Activated CD4-positive, alpha-beta T cell treated with anti-CD3 and anti-CD28 coated beads for 36 hours (primary cell): ENCODE results near the gene GHDC. TPM values are rescaled to one million over a fixed set of nuclear protein-coding genes. Genes with fewer than 3 reads are reported as not detected.

Source experiments
- ATAC-seq: fragments of 200-7000 bp; cut with Tn5 transposase; one replicate; pipeline ENCODE4 v1.10.0; 2021; ENCODE audit warnings: mild to moderate bottlenecking, moderate library complexity
- CTCF ChIA-PET: fragments of 350-600 bp; sonication (Branson Sonifier 250); formaldehyde crosslinking; loops from one replicate; lab custom pipeline; 2021; ENCODE audit warnings: antibody characterized with exemption; lab: Charles Lee
- POLR2A ChIA-PET: fragments of 350-600 bp; sonication (Branson Sonifier 250); formaldehyde crosslinking; loops from one replicate; lab custom pipeline; 2021; ENCODE audit warnings: antibody characterized with exemption, inconsistent platforms; lab: Charles Lee
- DNase-seq: peaks from one replicate; pipeline ENCODE4 v3.0.0-alpha.2; 2020
- H3K27ac Mint-ChIP-seq: one replicate; pipeline ENCODE4 v1.8.0; 2021; ENCODE audit warnings: mixed read lengths
- H3K27me3 Mint-ChIP-seq: one replicate; pipeline ENCODE4 v1.8.0; 2021; ENCODE audit warnings: mixed read lengths
- H3K36me3 Mint-ChIP-seq: one replicate; pipeline ENCODE4 v1.8.0; 2021; ENCODE audit warnings: low read depth, mixed read lengths
- H3K4me1 Mint-ChIP-seq: one replicate; pipeline ENCODE4 v1.8.0; 2021; ENCODE audit warnings: mixed read lengths
- H3K4me3 Mint-ChIP-seq: one replicate; pipeline ENCODE4 v1.8.0; 2021; ENCODE audit warnings: mild to moderate bottlenecking, moderate library complexity, mixed read lengths
- H3K9me3 Mint-ChIP-seq: one replicate; pipeline ENCODE4 v1.8.0; 2021; ENCODE audit warnings: low read depth, mixed read lengths
- intact Hi-C, 2 experiments: fragments of 100-400 bp; cut with DNase I in 1 of 2; cut with micrococcal nuclease in 1 of 2; formaldehyde crosslinking; loops; one replicate each; pipeline versions ENCODE4 v1.14.2 to v1.15.1; 2022 to 2024; cut with DNase I, micrococcal nuclease
- total RNA-seq, 2 experiments: library from RNA; stranded (reverse); gene quantifications; one replicate each; pipeline ENCODE4 v1.2.3, GENCODE V29; 2021

The GHDC gene
- total RNA-seq, 2 experiments from 2014 or later, result 11.3 to 15.5 TPM

GRCh38 chr17:42171831-42172230, 22.5 kb downstream of the GHDC start:
- Mint-ChIP-seq H3K27me3 (no peaks in the 10 kb centered on the region), H3K9me3 (no peaks in the 10 kb centered on the region), H3K36me3 (no peaks in the 10 kb centered on the region), H3K4me1 (no peaks in the 10 kb centered on the region), H3K4me3 (no peak overlapping the region), H3K27ac (no peak overlapping the region)
- CTCF ChIA-PET, result no interaction called here
- intact Hi-C loops, result no loop called here
- ATAC-seq (no peak), DNase-seq (no peak)
- POLR2A ChIA-PET, result interaction anchor here (0.6 kb wide), 1 partner anchor 312 kb away, joined by 5 read pairs; no protein-coding TSS in a partner anchor

DNA sequence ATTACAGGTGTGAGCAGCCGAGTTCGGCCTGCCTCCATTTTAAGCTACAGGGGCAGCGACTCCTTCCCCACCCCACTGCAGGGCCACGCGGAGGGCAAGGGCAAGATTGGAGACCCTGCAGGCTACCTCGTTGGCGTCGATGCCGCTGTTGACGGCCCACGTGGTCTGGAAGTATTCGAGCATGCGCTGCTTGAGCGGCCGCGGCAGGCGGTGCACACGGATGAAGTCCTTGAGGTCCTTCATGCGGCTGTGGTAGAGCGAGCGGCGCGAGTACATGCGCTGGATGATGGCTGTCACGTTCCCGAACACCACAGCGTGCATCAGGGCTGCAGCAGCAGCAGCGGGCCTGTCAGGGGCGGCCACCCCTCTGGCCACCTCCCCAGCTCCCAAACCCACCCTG, 24.9 kb downstream of the GHDC start:
- intact Hi-C loops, result no loop called here
- no peaks in the 10 kb centered on the region for H3K27me3 Mint-ChIP-seq
- H3K9me3 Mint-ChIP-seq, result no peaks in the 10 kb centered on the region
- H3K4me3 Mint-ChIP-seq, result no peak overlapping the region
- H3K4me1 Mint-ChIP-seq, result no peaks in the 10 kb centered on the region
- ATAC-seq, result no peak
- ChIA-PET POLR2A (no interaction called here), CTCF (interaction anchor here (0.7 kb wide), 1 partner anchor 14 kb away, joined by 4 read pairs; no protein-coding TSS in a partner anchor)
- H3K36me3 Mint-ChIP-seq, result no peaks in the 10 kb centered on the region
- no peak for DNase-seq
- H3K27ac Mint-ChIP-seq, result no peak overlapping the region

DNA sequence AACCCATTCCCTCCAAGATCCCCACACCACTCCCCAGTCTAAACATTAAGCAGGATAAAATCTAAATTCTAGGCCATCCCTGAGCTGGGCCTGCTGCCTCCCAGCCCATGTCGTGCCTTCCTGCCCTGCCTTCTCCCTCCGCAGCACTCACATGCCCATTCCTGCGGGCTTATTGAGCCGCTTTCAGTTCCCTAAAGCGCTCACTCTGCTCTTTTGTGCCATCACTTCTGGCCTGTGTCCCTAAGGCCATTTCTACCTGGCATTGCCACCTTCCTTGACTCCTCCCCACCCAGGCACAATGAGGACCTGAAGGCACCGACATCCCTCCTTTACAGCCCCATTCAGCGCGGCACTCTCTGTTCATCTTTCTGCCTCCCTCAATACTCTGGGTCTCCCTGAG, 26.5 kb downstream of the GHDC start:
- ATAC-seq, result no peak
- no peaks in the 10 kb centered on the region for H3K4me1 Mint-ChIP-seq
- ChIA-PET POLR2A (no interaction called here), CTCF (interaction anchor here (0.6 kb wide), 1 partner anchor 13 kb away, joined by 3 read pairs; the partner anchor contains the start of gene KCNH4)
- no peaks in the 10 kb centered on the region for H3K36me3 Mint-ChIP-seq
- H3K27ac Mint-ChIP-seq, result no peak overlapping the region
- no peaks in the 10 kb centered on the region for H3K27me3 Mint-ChIP-seq
- intact Hi-C loops, result no loop called here
- no peak for DNase-seq
- no peaks in the 10 kb centered on the region for H3K9me3 Mint-ChIP-seq
- no peak overlapping the region for H3K4me3 Mint-ChIP-seq

GRCh38 chr17:42166196-42166763, 28.0 kb downstream of the GHDC start:
- Mint-ChIP-seq H3K4me3 (no peak overlapping the region), H3K36me3 (no peaks in the 10 kb centered on the region), H3K9me3 (no peaks in the 10 kb centered on the region), H3K4me1 (no peaks in the 10 kb centered on the region), H3K27ac (no peak overlapping the region), H3K27me3 (no peaks in the 10 kb centered on the region)
- ATAC-seq (no peak), DNase-seq (no peak)
- ChIA-PET POLR2A (no interaction called here), CTCF (interaction anchor here (0.5 to 1.2 kb wide), 3 partner anchors 31 to 176 kb away, joined by 3 to 4 read pairs (median 3); no protein-coding TSS in a partner anchor)
- intact Hi-C loops, result no loop called here

- ChIA-PET POLR2A (no interaction called here), CTCF (interaction anchor here (0.5 to 1.2 kb wide), 4 partner anchors 31 to 207 kb away, joined by 3 to 4 read pairs (median 3); no protein-coding TSS in a partner anchor)
- Mint-ChIP-seq H3K27ac (no peak overlapping the region), H3K36me3 (no peaks in the 10 kb centered on the region), H3K9me3 (no peaks in the 10 kb centered on the region), H3K4me1 (no peaks in the 10 kb centered on the region), H3K27me3 (no peaks in the 10 kb centered on the region), H3K4me3 (no peak overlapping the region)
- intact Hi-C loops, result no loop called here
- no peak for DNase-seq
- ATAC-seq, result no peak
These were observed 28.5 kb downstream of the GHDC start for GRCh38 chr17:42165751-42166150.

DNA sequence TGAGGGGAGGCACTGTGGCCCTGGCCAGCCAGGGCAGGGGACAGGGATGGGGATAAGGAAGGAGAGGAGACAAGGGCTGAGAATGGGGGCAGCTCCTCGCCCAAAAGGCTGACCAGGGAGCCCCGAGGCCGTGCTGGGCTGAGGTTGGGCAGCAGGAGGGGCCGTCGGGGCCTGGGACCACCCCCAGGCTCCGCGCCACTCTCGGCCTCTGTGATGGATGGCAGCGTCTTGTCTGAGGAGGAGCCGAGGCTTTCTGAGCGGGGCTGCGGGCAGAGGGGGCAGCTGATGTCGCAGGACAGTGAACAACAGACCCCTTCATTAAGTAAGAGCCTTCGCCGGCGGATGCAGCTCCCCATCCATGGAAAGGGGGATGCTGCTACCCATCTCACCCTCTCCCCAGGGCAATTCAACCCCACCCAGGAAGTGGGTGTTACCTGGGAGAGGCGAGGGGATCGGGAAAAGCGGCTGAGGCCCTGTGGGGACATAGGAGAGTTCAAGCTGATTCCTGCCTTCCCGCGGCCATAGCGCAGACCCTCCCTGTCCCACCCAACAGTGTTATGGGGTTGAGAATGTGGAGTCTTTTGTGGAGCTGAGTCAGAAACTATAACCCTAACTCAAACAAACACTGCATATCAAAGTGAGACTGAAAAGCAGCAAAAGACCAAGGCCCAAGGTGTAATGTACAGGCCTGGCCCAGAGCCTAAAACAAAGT, 30.4 kb downstream of the GHDC start:
- H3K27ac Mint-ChIP-seq, result no peak overlapping the region
- no peak for ATAC-seq
- H3K4me3 Mint-ChIP-seq, result no peak overlapping the region
- CTCF ChIA-PET, result interaction anchor here (0.6 to 1.4 kb wide), 4 partner anchors 11 to 347 kb away, joined by 3 to 4 read pairs (median 4); no protein-coding TSS in a partner anchor
- no peaks in the 10 kb centered on the region for H3K36me3 Mint-ChIP-seq
- H3K27me3 Mint-ChIP-seq, result no peaks in the 10 kb centered on the region
- no peaks in the 10 kb centered on the region for H3K4me1 Mint-ChIP-seq
- no peaks in the 10 kb centered on the region for H3K9me3 Mint-ChIP-seq
- POLR2A ChIA-PET, result no interaction called here
- intact Hi-C loops, result no loop called here
- no peak for DNase-seq

DNA sequence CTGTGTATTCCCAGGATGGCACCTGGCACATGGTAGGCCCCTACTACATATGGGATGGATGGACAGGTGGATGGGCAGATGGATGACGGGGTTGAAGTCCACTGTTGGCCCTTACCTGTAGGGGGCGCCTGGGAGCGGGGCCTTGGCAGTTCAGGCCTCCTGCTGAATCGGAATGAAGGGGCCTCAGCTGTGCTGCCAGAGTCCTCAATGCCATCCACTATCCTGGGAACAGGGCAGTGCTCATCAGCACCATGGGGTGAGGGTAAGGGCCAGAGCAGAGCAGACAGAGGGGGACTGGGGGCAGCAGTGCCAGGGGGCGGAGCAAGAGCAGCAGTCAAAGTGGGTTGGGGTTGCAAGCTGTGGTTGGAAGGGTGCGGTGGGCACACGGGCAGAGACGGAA, 31.2 kb downstream of the GHDC start:
- intact Hi-C loops, result no loop called here
- peak; percentile 80 for DNase-seq
- Mint-ChIP-seq H3K4me3 (no peak overlapping the region), H3K9me3 (no peaks in the 10 kb centered on the region), H3K27ac (no peak overlapping the region), H3K27me3 (no peaks in the 10 kb centered on the region), H3K36me3 (no peaks in the 10 kb centered on the region), H3K4me1 (no peaks in the 10 kb centered on the region)
- ATAC-seq, result peak; percentile 60
- ChIA-PET POLR2A (no interaction called here), CTCF (interaction anchor here (0.6 to 1.4 kb wide), 4 partner anchors 10 to 348 kb away, joined by 3 to 4 read pairs (median 4); no protein-coding TSS in a partner anchor)

- ChIA-PET CTCF (interaction anchor here (0.6 kb wide), 1 partner anchor 24 kb away, joined by 3 read pairs; no protein-coding TSS in a partner anchor), POLR2A (no interaction called here)
- H3K36me3 Mint-ChIP-seq, result no peaks in the 10 kb centered on the region
- intact Hi-C loops, result no loop called here
- H3K4me3 Mint-ChIP-seq, result no peak overlapping the region
- H3K9me3 Mint-ChIP-seq, result no peaks in the 10 kb centered on the region
- no peak overlapping the region for H3K27ac Mint-ChIP-seq
- peaks cover 5% of the 10 kb centered on the region for H3K4me1 Mint-ChIP-seq
- H3K27me3 Mint-ChIP-seq, result no peaks in the 10 kb centered on the region
- ATAC-seq (no peak), DNase-seq (no peak)
These were observed 33.8 kb downstream of the GHDC start for GRCh38 chr17:42160531-42160910.

- CTCF ChIA-PET, result interaction anchor here (0.6 kb wide), 1 partner anchor 23 kb away, joined by 3 read pairs; no protein-coding TSS in a partner anchor
- Mint-ChIP-seq H3K4me1 (peaks cover 7% of the 10 kb centered on the region), H3K4me3 (no peak overlapping the region), H3K9me3 (no peaks in the 10 kb centered on the region), H3K27ac (no peak overlapping the region), H3K27me3 (no peaks in the 10 kb centered on the region), H3K36me3 (no peaks in the 10 kb centered on the region)
- POLR2A ChIA-PET, result no interaction called here
- intact Hi-C loops, result no loop called here
- ATAC-seq (no peak), DNase-seq (no peak)
These were observed 34.3 kb downstream of the GHDC start for GRCh38 chr17:42159796-42160530.

DNA sequence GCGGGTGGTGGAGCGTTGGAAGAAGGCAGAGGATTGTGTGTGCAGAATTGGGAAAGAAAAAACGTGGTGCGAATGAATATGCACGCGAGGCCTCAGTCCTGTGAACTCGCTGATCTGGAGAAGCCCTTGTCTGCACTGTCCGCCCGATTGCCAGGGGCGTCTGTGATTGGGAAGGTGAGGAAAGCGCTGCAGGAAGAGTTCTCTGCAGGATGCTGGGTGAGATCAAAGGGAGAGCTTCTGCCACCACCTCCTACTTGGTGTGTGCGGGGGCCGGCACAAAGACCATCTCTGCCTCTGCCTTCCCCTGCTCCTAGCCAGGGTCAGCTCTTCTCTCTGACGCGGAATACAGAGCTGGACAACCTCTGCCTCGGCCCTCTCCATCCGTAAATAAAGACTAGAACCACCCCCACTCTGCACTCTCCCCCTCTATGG, 38.7 kb downstream of the GHDC start:
- intact Hi-C loops, result loop anchor here (1.0 to 2.0 kb wide), 12 partner anchors 26 to 381 kb away; partner anchors contain the start of genes DHX58 (in 2 of the 2), CNP (in 1 of the 2), DNAJC7 (in 1 of the 2) and GHDC (in 1 of the 2)
- H3K4me3 Mint-ChIP-seq, result peak overlapping the region; percentile 97
- H3K27me3 Mint-ChIP-seq, result no peaks in the 10 kb centered on the region
- peak overlapping the region; percentile 62 for H3K27ac Mint-ChIP-seq
- ATAC-seq, result no peak
- H3K4me1 Mint-ChIP-seq, result peaks cover 31% of the 10 kb centered on the region
- H3K36me3 Mint-ChIP-seq, result peaks cover 5% of the 10 kb centered on the region
- POLR2A ChIA-PET, result no interaction called here
- no peak for DNase-seq
- no peaks in the 10 kb centered on the region for H3K9me3 Mint-ChIP-seq
- CTCF ChIA-PET, result interaction anchor here (0.7 to 0.9 kb wide), 2 partner anchors 140 to 251 kb away, joined by 3 read pairs; no protein-coding TSS in a partner anchor
